GM15510 (cell line): ENCODE measurements around the gene TMEM245.

ENCODE experiments used
- POLR2A ChIP-seq: IDR thresholded peaks from 3 replicates; pipeline ENCODE4 v1.6.1; 2011; ENCODE audit warnings: borderline replicate concordance; ENCODE audit not compliant: insufficient read length; ENCODE audit errors: extremely low read depth

TMEM245 gene

DNA sequence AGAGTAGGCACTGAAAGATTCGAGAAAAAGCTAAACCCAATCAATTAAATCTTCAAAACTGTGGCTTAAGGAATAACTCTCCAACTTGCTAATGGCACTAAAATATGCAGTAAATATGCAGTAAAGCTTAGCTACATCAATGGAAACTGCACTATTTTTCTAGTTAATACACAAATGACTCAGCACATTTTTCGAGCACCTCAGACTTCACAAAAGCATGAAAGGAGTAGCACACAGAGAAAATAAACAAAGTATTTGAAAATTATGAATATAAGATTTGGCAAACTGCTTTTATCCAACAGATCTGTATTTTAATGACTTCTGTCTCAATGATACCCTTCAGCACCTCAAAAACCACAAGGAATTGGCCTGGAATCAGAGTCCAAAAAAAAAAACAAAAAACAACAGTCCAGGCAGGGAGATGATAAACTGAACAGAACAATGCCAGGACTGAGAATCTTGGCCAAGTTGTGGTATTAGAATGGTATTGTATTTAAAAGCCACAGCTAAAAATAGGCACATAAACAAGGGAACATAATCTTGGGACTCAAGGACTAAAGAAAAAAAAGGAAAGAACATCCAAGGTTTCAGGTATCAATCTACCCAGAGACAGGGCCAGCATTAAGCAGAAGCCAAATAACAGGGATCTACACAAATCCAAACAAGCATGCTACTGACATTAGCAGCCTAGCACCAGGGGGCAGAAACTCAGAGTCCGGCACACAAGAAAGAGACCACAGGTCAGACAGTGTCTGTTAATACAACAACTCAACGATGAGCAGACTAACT lies 21.4 kb downstream of the TMEM245 start:
- no peak for TF ChIP-seq POLR2A

DNA sequence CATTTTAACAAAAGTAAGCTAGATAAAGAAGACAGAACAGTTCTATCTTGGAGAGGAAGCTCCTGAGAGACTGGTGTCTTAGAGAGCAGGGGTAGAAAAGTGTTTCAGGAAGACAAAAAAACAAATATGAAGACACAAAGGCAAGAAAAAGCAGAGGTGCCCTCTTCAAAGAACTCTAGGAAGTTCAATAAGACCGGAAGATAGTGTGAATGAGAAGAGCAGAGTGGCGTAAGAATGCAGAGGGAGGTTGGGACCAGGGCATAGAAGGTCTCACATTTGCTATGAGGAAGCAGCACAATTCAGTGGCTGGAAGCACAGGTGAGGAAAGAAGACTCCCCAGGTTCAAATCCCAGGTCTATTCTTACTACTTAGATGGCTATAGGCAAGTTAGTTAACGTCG lies 22.6 kb downstream of the TMEM245 start:
- no peak for TF ChIP-seq POLR2A

DNA sequence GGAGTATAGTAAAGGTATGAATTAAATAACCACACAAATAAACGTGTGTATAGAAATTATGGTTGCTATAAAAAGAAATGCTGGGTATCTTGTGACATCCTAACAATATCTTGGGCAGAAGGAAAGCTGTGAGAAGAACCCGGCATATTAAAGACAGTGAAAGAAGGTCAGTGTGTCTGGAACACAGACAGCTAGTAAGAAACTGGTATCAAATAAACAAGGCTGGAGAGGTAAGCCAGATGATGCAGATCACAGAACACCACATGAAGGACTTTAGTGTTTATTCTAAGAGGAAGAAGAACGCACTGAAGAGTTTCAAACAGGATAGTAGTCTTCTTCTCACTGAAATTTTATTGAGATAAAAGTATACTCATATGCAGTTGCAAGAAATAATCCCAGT lies 24.4 kb downstream of the TMEM245 start:
- TF ChIP-seq POLR2A, result no peak

DNA sequence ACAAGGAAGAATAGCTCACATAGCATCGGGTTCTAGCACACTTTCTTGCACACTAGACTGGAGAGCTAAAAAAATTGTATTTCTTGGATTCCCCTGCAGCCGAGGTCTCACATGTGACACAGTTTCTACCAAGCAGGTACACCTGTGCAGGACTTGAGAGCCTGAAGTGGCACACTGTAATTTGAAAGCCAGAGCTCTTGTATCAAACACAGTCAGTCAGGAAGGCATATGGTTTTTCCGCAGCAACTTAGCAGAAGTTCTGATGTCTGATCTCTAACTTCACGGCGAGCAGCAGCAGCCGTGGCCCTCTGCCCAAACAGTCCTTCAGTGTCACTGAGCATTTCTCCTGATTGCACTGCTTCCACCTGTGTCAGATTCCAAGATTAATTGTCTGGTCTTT lies 25.5 kb downstream of the TMEM245 start:
- TF ChIP-seq POLR2A, result no peak

DNA sequence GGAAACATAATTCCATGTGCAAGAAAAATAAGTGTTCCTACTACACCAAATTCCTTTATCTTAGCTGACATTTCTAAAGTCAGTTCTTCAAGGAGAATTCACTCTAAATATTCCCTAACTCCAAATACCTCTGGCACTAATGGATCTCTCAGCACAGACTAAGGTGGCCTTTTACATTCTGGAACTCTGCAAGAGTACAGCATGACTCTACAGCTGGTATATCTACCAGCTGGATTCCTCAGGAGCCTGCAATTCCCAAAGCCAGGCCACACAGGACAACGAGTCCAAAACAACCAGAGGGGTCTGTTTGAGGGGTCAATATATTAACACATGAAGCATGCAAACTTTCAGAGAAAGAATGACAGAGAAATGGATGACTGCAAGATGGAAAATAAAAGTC lies 27.2 kb downstream of the TMEM245 start:
- TF ChIP-seq POLR2A, result no peak

DNA sequence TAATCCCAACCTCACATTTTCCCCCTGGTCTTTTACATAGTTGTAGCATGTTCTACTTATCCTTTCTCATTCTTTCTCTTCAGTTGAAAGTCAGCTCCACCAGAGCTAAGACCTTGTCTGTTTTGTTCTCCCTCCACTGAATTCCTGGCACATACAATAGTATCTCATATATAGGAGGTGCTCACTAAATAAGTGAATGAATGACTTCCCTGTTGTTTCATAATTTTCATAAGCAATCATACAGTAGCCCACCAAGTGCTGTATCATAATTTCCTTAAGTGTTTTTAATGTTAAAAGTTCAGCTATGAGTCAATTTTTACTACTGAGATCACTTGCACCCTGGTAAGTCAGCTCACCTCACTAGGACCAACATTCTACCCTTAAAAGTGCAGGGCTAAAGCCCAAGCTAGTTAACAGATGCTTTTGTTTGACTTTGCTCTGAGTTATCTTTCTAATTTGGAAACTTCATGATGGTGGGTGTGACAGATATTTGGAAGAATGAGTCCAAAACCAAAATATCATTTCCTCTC lies 27.6 kb downstream of the TMEM245 start:
- TF ChIP-seq POLR2A, result no peak

DNA sequence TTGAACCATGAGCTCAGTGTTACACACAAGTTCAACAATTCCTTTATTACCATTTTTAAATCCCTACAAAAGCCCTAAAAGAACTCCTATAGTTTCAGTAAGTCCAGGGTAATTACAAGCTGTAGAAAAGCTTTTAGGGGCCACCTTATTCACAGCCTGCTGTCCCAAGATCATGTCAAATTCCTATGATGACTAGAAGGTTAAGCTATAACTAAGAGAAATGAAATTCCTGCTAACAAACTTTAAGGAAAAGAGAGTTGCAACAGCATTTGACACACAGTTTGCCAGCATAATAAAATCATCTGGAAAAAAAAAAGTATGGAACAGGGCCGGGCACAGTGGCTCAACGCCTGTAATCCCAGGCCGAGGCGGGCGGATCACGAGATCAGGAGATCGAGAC lies 31.5 kb downstream of the TMEM245 start:
- TF ChIP-seq POLR2A, result no peak

DNA sequence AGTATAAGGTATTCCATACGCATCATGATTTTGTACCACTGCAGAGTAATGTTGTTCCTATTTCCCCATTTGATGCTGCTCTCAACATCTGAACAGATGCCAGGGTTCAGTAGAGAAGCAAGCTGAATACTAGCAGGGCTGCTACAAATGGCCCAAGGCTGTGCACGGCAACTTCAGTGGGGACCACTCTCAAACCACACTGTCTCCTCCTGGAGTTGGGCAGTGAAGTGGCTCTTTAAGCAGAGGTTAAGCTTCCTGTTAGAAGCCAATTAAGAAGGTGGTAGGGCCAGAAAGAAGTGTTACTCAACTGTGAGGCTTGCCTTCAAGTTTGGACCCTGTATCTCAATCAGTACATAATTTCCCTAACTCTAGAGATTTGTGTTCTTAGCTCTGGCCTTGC lies 32.0 kb downstream of the TMEM245 start:
- TF ChIP-seq POLR2A, result no peak

DNA sequence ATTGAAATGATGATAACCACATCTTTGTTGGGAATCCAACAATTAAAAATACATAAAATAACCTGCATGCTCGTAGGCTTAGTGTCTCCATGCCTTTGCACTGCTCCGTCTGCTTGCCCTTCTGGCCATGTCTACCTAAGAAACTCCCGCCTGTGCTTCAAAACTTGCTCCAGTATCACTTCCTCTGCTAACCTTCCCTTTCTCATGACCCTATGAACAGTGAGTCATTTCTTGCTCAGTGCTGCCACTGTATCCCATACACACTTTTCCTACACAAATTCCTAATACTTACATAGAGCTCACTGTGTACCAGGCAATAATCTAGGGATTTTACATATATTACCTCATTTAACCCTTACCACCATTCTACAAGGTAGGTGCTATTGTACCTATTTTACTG lies 33.5 kb downstream of the TMEM245 start:
- no peak for TF ChIP-seq POLR2A

DNA sequence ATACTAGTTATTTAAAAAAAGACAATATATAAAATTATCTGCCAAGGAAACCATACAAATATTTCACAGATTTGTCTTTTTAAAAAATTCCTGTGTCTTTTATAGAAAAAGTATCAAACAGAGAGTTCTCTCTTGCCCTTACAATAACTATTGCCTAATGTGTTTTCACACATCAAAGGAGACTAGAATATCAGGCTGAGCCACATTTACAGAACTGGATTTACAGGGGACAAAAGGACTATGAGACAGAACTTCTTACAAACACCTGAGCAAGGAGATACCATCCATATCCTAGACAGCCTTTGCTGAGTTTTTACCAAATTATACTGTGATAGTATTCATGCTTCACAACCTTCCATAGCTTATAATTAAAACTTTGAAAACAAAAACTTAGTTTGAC lies 34.2 kb downstream of the TMEM245 start:
- no peak for TF ChIP-seq POLR2A

DNA sequence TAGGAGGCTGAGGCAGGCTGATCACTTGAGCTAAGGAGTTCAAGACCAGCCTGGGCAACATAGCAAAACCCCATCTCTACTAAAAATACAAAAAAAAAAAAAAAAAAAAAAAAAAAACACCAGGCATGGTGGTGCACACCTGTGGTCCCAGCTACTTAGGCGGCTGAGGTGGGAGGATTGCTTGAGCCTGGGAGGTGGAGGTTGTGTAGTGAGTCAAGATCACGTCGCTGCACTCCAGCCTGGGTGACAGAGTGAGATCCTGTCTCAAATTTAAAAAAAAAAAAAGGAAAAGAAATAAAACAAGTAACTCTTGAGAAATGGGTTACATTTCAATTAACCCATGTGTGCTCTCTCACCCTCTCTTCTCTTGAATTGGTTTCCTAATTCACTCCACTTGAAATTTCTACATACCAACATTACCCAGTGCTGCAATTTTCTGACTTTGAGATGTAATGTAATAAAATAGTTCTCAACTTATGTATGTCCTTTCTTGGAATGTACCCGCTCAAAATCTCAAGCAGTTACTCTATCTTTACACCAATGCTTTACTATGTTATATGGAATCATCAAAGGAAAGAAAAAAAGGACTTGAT lies 35.8 kb downstream of the TMEM245 start:
- no peak for TF ChIP-seq POLR2A

DNA sequence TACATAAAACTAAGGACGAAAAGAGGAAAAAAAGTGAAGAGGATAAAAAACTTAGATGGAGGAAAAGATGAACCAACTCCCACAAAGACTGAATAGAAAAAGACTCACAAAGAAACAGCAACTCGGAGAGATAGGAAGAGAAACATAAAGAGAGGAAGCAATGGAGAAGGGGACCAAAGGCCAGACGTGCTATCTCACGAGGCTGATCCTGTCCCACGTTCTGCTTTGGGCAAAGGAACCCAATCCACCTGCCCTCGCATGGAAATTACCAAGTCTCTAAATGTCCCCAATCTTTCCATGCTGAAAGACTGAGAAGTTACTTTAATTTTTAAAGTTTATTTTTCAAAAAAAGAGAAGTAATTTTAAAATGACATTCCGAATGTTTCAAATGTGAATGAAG lies 36.6 kb downstream of the TMEM245 start:
- TF ChIP-seq POLR2A, result no peak

DNA sequence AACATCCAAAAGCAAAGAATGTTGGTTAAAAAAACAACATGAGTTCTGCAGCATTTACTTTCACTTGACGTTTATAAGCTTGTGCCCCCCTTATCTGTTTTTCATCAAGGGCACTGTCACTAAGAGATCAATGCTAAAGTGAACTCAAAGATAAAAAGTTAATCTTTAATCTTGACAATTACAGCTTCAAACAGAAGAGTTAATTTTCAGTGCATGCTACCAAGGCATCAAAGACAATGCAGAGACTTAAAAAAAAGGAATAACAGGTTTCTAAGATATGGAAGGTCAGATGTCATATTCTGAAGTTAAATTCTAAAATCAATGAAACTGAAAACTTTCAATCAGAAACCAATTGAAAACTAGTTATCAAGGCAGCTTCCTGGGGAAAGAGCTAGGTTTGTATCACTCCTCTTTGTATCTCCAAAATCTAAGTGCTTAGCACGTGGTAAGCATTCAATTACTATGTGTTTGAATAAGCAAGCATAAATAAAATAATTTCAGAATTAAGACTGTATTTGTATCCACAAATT lies 37.6 kb downstream of the TMEM245 start:
- no peak for TF ChIP-seq POLR2A

DNA sequence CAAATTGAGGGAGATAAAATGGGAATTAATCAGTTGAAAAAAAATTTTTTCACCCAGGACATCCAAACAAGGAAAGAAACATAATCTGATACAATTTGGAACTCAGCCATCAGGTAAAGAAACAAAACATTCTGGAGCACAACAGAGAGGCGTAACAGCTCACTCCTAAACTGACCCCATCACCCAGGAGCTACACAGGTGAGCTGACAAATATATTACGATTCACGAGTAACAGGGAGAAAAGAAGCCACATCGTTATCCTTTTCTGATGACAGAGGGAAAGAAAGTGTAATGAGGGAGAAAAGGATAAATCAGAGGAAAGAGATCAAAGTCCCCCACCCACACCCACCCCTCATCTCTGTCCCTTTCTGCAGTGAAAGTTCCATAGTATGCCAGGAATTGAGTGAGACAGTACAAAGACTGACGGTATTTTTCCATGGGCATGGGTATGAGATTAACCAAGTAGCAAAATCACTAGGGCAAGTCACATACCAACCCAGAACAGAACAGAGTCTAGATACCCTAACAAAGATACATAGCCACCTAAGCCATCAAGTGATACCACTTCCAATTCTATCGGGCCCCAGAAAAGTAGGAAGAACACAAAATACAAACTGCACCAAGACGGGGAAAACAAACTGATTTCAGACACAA lies 45.4 kb downstream of the TMEM245 start:
- TF ChIP-seq POLR2A, result no peak

DNA sequence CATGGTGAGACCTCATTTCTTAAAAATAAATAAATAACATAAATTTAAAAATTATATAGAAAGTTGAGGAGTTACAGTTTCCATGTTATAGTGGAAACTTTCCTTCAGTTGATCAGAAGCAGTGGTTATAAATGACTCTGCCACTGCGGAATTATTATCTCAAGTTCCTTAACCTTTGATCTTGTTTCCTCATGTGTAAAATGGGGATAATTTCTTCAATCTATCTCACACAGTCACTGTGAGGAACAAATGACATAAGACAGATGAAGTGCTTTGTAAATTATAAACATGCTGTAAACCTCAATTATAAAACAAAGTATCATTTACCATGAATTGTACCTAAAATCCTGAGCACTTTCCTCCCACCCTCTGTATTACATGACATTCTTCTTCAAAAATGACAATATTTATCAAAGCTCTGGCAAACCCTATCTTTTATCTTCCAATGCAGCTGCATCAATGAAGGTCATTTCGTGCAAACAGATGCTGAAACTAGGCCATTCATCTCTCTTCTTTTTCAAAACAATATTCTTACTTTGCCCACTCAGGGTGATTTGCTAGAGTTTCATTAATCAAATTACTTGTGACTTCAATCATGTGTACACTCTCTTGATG lies 46.8 kb downstream of the TMEM245 start:
- no peak for TF ChIP-seq POLR2A
